HL-60/S4 (cell line): ENCODE measurements around the gene LHFPL6.

ENCODE experiments used
- in situ Hi-C: fragments of 300-500 bp; cut with MboI; formaldehyde crosslinking; loops from 2 replicates; pipeline ENCODE4 v1.14.3; 2022; ENCODE audit warnings: low sequenced_read_pairs

LHFPL6 gene

GRCh38 chr13:39419068-39419467 is 183.9 kb downstream of the LHFPL6 start:
- in situ Hi-C loops = loop anchor here (25.0 kb wide), 1 partner anchor 193 kb away; the partner anchor contains the start of gene LHFPL6

- in situ Hi-C loops = loop anchor here (25.0 kb wide), 1 partner anchor 194 kb away; the partner anchor contains the start of gene LHFPL6
Observed at GRCh38 chr13:39418424-39418823, 184.6 kb downstream of the LHFPL6 start.

- in situ Hi-C loops = loop anchor here (25.0 kb wide), 1 partner anchor 195 kb away; the partner anchor contains the start of gene LHFPL6
Observed at GRCh38 chr13:39417643-39418042, 185.3 kb downstream of the LHFPL6 start.

- in situ Hi-C loops = loop anchor here (25.0 kb wide), 1 partner anchor 195 kb away; the partner anchor contains the start of gene LHFPL6
Observed at GRCh38 chr13:39417131-39417530, 185.9 kb downstream of the LHFPL6 start.

- in situ Hi-C loops = loop anchor here (25.0 kb wide), 1 partner anchor 197 kb away; the partner anchor contains the start of gene LHFPL6
Observed at GRCh38 chr13:39415008-39415802, 187.8 kb downstream of the LHFPL6 start.

GRCh38 chr13:39414339-39414738 is 188.7 kb downstream of the LHFPL6 start:
- in situ Hi-C loops = loop anchor here (25.0 kb wide), 1 partner anchor 198 kb away; the partner anchor contains the start of gene LHFPL6

GRCh38 chr13:39411511-39411910 is 191.5 kb downstream of the LHFPL6 start:
- in situ Hi-C loops = loop anchor here (25.0 kb wide), 1 partner anchor 201 kb away; the partner anchor contains the start of gene LHFPL6

GRCh38 chr13:39410964-39411363 is 192.0 kb downstream of the LHFPL6 start:
- in situ Hi-C loops = loop anchor here (25.0 kb wide), 1 partner anchor 201 kb away; the partner anchor contains the start of gene LHFPL6

- in situ Hi-C loops = loop anchor here (25.0 kb wide), 1 partner anchor 202 kb away; the partner anchor contains the start of gene LHFPL6
Observed at GRCh38 chr13:39410096-39410901, 192.7 kb downstream of the LHFPL6 start.

GRCh38 chr13:39408512-39408911 is 194.5 kb downstream of the LHFPL6 start:
- in situ Hi-C loops = loop anchor here (25.0 kb wide), 1 partner anchor 204 kb away; the partner anchor contains the start of gene LHFPL6

- in situ Hi-C loops = loop anchor here (25.0 kb wide), 1 partner anchor 205 kb away; the partner anchor contains the start of gene LHFPL6
Observed at GRCh38 chr13:39407786-39408185, 195.2 kb downstream of the LHFPL6 start.

- in situ Hi-C loops = loop anchor here (25.0 kb wide), 1 partner anchor 205 kb away; the partner anchor contains the start of gene LHFPL6
Observed at GRCh38 chr13:39407138-39407537, 195.9 kb downstream of the LHFPL6 start.

GRCh38 chr13:39406688-39407087 is 196.3 kb downstream of the LHFPL6 start:
- in situ Hi-C loops = loop anchor here (25.0 kb wide), 1 partner anchor 206 kb away; the partner anchor contains the start of gene LHFPL6

GRCh38 chr13:39405596-39406205 is 197.3 kb downstream of the LHFPL6 start:
- in situ Hi-C loops = loop anchor here (25.0 kb wide), 1 partner anchor 207 kb away; the partner anchor contains the start of gene LHFPL6

GRCh38 chr13:39405107-39405506 is 197.9 kb downstream of the LHFPL6 start:
- in situ Hi-C loops = loop anchor here (25.0 kb wide), 1 partner anchor 207 kb away; the partner anchor contains the start of gene LHFPL6

GRCh38 chr13:39403106-39403505 is 199.9 kb downstream of the LHFPL6 start:
- in situ Hi-C loops = loop anchor here (25.0 kb wide), 1 partner anchor 209 kb away; the partner anchor contains the start of gene LHFPL6

GRCh38 chr13:39402221-39402970 is 200.6 kb downstream of the LHFPL6 start:
- in situ Hi-C loops = loop anchor here (25.0 kb wide), 1 partner anchor 210 kb away; the partner anchor contains the start of gene LHFPL6

- in situ Hi-C loops = loop anchor here (25.0 kb wide), 1 partner anchor 211 kb away; the partner anchor contains the start of gene LHFPL6
Observed at GRCh38 chr13:39401756-39402155, 201.2 kb downstream of the LHFPL6 start.
